ENCODE data around the gene USP22.

The USP22 gene

DNA sequence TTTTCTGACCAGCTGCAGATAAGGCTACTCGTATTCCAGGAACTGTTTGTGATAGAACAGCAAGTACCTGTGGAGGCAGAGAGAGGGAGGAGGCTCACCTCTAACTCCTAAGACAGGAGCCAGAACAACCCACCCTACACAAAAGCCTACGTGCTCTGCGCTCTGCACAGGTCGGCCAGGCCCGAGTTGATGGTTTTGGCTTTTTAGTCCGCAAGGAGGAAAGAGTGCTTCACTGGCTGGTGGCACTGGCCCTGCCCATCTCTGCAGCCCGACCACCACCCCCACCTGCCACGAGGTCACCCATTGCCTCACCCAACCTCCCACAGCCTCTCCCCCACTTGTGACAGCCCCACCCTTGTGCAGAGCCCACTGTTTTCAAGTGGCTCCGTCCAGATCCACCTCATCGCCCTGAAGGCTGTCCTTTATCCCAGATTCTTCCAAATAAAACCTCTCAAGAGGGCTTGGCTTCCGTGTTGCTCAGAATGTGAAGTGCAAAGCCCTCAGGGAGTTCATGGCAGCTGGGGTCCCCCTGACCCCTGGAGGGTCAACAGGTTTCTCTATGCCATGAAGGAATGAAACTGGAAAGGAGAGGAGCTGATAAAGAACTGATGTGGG is 39.7 kb downstream of the USP22 start:
- H3K36me3 ChIP-seq = peaks cover 58% of the 10 kb centered on the region
- H3K27me3 ChIP-seq = no peaks in the 10 kb centered on the region
- no peak overlapping the region for H3K4me3 ChIP-seq (ENCODE audit: low read depth, low read length)
- TF ChIP-seq, protein P1, sequence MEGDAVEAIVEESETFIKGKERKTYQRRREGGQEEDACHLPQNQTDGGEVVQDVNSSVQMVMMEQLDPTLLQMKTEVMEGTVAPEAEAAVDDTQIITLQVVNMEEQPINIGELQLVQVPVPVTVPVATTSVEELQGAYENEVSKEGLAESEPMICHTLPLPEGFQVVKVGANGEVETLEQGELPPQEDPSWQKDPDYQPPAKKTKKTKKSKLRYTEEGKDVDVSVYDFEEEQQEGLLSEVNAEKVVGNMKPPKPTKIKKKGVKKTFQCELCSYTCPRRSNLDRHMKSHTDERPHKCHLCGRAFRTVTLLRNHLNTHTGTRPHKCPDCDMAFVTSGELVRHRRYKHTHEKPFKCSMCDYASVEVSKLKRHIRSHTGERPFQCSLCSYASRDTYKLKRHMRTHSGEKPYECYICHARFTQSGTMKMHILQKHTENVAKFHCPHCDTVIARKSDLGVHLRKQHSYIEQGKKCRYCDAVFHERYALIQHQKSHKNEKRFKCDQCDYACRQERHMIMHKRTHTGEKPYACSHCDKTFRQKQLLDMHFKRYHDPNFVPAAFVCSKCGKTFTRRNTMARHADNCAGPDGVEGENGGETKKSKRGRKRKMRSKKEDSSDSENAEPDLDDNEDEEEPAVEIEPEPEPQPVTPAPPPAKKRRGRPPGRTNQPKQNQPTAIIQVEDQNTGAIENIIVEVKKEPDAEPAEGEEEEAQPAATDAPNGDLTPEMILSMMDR (IDR thresholded peaks at IDR 0.05; ENCODE audit: low read depth, low read length) = no peak
- no peaks in the 10 kb centered on the region for H3K9me3 ChIP-seq
- no peaks in the 10 kb centered on the region for H3K4me1 ChIP-seq
- no peak for DNase-seq

DNA sequence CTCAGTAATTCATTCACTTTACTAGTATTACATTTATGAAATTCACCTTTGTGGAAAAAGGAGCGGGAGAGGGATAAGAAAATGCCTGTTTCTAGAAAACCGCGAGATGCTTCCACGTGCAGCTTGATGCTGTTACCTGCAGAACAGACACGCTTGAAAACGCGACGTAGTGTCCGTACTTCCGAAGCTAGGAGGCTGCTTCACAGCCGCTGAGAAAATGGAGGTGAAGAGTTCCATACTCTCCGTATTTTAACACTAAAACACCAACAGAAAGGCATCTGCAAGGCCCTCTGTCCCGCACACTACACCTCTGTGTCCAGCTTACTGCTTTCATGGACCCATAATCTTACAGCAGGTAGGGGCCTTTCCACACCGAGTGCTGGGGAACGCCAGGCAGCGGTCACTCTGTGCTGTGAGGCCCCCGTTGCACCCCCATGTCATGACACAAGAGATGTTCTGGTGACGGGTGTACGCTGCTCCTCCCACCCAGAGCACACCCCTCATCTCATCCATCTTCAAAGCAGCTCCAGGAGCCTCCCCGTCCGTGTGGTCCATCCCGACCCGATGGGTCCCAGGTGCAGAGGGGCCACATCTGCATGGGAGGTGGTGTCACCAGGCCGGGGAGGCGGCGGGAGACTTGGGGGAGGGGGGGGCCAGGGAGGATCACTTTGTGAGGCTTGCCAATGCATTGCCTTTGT is 40.4 kb downstream of the USP22 start:
- DNase-seq = no peak
- H3K27me3 ChIP-seq = no peaks in the 10 kb centered on the region
- H3K36me3 ChIP-seq = peaks cover 52% of the 10 kb centered on the region
- H3K4me3 ChIP-seq (ENCODE audit: low read depth, low read length) = no peak overlapping the region
- H3K9me3 ChIP-seq = no peaks in the 10 kb centered on the region
- TF ChIP-seq, protein P1 (IDR thresholded peaks at IDR 0.05; ENCODE audit: low read depth, low read length) = no peak
- no peaks in the 10 kb centered on the region for H3K4me1 ChIP-seq

DNA sequence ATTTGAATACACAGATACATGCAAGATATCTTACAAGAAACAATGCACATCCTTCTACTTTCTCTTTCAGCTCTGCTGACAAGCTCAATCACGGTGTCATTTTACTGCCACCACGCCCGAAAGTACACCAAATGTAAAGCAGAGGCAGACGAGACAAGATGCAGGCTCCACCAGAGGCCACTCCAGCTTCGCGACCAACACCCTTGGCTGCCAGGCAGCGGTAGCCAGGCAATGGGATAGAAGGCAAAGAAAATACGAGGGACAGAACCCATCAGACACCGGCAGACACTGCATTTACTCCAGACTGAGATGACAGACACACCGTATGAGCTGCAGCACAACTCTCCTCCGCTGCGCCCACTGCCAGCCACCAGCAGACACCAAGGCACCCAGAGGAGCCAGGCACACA is 41.0 kb downstream of the USP22 start:
- no peaks in the 10 kb centered on the region for H3K4me1 ChIP-seq
- no peaks in the 10 kb centered on the region for H3K27me3 ChIP-seq
- no peak overlapping the region for H3K4me3 ChIP-seq (ENCODE audit: low read depth, low read length)
- DNase-seq = no peak
- TF ChIP-seq, protein P1 (IDR thresholded peaks at IDR 0.05; ENCODE audit: low read depth, low read length) = no peak
- peaks cover 45% of the 10 kb centered on the region for H3K36me3 ChIP-seq
- H3K9me3 ChIP-seq = no peaks in the 10 kb centered on the region

DNA sequence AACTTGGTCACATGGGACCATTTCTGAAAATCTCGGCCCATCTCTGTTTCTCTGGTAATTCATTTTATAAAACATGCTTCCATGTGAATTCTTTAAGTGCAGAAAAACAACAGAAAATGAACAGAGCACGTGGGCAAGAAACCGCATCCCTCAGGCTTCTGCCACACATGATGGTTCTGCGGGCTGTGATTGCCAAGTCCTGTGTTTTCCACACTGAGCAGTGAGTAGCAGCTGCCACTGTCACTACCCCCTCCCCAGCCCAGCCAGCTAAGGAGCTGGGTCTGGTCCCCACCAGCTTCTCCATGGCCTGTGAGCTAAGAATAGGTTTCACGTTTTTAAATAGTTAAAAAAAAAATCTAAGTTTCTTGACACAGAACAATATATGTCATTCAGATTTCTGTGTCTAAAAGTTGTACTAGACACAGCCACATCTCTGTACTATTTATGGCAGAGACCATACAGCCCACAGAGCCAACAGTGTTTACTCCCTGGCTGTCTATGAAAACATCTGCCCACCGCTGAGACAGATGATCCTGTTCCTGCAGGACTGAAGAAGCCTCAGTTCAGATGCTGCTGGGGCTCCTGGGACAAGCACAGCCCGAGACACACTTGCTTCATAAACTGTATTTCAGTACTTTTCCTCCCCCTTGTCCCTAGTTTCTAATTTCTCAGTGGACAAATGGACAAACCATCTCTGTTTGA is 41.5 kb downstream of the USP22 start:
- TF ChIP-seq, protein P1 (IDR thresholded peaks at IDR 0.05; ENCODE audit: low read depth, low read length) = no peak
- Histone ChIP-seq H3K4me3 (ENCODE audit: low read depth, low read length) (no peak overlapping the region), H3K36me3 (peaks cover 42% of the 10 kb centered on the region), H3K4me1 (no peaks in the 10 kb centered on the region), H3K27me3 (no peaks in the 10 kb centered on the region), H3K9me3 (no peaks in the 10 kb centered on the region)
- no peak for DNase-seq

DNA sequence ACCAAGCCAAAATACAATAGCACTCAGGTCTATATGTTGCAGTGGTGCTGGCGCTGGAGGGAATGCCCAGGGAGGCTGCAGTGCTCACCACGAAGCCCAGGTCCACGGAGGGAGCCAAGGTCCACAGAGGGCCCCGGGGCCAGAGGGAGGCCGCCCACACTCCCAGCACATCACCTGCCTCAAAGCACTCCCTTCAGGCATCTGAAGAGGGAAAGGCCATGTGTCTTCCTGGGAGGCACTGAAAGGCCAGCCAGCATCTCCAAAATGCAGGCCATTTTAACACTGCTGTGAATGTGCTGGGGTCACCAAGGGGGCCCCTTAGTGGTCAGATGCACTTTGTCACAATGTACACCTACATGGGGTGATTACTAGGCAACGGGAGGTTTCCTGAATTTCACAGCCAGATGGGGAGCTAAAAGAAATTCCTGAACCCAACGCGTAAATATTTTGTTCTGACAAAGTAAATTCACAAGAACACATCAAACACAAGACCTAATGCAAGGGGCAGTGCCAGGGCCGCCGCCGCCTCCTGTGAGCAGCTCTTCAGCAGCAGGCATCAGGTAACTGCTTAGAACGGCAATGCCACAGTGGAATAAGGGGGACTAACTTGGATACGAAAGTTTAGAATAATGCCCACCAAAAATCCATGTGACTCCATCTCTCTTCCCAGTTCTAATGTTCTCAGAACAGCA is 42.8 kb downstream of the USP22 start:
- TF ChIP-seq, protein P1 (IDR thresholded peaks at IDR 0.05; ENCODE audit: low read depth, low read length) = no peak
- H3K27me3 ChIP-seq = no peaks in the 10 kb centered on the region
- no peaks in the 10 kb centered on the region for H3K9me3 ChIP-seq
- H3K36me3 ChIP-seq = peaks cover 29% of the 10 kb centered on the region
- H3K4me1 ChIP-seq = no peaks in the 10 kb centered on the region
- no peak for DNase-seq
- no peak overlapping the region for H3K4me3 ChIP-seq (ENCODE audit: low read depth, low read length)

All from BE2C (cell line).